Measurements from ENCODE around the gene COL16A1.

DNA sequence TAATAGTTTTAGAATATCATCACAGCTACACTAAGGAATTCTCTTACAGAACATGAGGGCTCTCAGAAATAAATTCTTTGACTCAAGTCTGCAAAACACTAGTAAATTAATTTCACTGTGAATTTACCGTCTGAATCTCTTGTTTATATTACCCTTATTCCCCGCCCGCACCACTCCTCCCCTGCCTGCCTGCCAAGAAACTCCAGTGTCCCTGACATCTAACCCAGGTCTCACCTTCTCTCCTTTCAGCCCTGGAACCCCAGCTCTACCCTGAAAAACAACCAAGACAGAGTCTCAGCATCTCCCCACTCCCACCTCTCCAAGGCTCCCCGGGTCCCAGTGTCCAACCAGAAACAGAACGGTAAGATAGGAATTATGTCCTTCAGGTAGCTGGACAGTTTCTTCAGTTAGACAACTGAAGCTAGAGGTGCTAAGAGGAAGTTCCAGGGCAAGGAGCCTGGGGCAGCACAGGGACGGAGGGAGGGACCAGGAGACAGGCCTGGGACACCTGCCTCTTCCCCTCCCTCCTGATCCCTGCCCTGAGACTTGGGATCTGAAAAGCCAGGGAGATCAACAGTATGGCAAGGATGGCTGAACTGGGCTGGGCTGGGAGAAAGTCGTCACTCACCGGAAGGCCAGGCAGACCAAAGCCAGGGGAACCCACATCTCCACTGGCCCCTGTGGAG is 15.4 kb downstream of the COL16A1 start:
- no peak for TF ChIP-seq SP1 (IDR thresholded peaks at IDR 0.05)
- no peak for TF ChIP-seq BHLHE40 (IDR thresholded peaks at IDR 0.05; ENCODE audit: borderline replicate concordance)
- no peak for TF ChIP-seq TARDBP (IDR thresholded peaks at IDR 0.05)
- no peak for TF ChIP-seq FOXK2 (IDR thresholded peaks at IDR 0.05)
- no peak for TF ChIP-seq PKNOX1 (IDR thresholded peaks at IDR 0.05)

All from HEK293T (cell line).